Measurements from ENCODE around the gene MED13L. TPM values are rescaled to one million over a fixed set of nuclear protein-coding genes. Genes with fewer than 3 reads are reported as not detected.

Gene MED13L
- total RNA-seq, 1 donor from 2014 or later, result 97.7 TPM

DNA sequence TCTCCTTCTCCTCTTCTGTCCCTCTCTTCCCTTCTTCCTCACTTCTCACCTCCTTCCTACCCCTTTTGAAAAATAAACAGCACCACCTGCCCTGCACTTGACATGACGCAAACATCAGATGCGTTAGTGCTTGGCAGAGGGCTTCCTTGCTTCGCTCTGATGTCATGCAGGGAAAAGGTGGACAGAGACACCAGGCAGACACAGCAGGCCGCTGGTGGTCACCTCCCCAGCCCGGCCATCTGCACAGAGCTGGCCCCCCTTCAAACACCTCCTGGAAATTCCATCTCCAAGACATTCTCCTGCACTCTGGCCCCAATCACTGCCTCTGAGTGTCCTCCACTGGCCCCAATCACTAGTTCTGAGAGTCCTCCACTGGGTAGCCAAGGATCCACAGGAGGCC is 353.6 kb downstream of the MED13L start:
- no peak overlapping the region for H3K4me3 Mint-ChIP-seq
- no peak overlapping the region for H3K27ac Mint-ChIP-seq
- peaks cover 4% of the 10 kb centered on the region for H3K9me3 Mint-ChIP-seq
- H3K4me1 Mint-ChIP-seq (ENCODE audit: unreplicated experiment), result no peaks in the 10 kb centered on the region
- H3K27me3 Mint-ChIP-seq, result peaks cover 13% of the 10 kb centered on the region
- no peak for DNase-seq (ENCODE audit: extremely low spot score, unreplicated experiment)
- TF ChIP-seq, protein P1, sequence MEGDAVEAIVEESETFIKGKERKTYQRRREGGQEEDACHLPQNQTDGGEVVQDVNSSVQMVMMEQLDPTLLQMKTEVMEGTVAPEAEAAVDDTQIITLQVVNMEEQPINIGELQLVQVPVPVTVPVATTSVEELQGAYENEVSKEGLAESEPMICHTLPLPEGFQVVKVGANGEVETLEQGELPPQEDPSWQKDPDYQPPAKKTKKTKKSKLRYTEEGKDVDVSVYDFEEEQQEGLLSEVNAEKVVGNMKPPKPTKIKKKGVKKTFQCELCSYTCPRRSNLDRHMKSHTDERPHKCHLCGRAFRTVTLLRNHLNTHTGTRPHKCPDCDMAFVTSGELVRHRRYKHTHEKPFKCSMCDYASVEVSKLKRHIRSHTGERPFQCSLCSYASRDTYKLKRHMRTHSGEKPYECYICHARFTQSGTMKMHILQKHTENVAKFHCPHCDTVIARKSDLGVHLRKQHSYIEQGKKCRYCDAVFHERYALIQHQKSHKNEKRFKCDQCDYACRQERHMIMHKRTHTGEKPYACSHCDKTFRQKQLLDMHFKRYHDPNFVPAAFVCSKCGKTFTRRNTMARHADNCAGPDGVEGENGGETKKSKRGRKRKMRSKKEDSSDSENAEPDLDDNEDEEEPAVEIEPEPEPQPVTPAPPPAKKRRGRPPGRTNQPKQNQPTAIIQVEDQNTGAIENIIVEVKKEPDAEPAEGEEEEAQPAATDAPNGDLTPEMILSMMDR (conservative IDR thresholded peaks at IDR 0.05), result no peak
- no peaks in the 10 kb centered on the region for H3K36me3 Mint-ChIP-seq

DNA sequence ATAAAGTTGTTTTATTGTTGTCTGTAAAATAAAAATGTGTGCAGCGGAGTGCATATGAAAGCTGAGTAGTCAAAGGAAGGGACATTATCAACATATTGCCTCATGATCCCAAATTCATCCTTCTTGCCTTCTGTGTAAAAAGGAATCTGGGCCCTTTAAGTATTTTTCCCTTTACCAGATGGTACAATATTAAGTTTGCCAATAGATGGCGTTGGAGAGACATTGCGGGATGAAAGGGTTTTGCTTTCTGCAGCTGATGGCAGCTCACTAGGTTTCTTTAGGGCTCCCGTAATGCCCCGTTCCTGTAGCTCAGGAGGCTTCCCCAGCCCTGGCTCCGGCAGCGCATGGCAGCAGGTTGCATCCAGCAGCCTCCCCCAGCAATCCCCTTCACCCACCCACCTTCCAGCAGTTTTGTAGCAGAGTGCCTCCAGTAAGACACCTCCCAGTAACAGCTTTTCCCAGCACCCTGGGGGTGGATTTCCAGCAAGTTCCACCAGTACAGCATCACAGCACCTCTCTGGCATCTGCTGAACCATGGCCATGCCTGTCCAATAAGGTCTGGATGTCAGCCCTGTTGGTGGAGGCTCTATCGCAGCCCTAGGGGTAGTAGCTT is 354.4 kb downstream of the MED13L start:
- peaks cover 18% of the 10 kb centered on the region for H3K27me3 Mint-ChIP-seq
- peaks cover 4% of the 10 kb centered on the region for H3K9me3 Mint-ChIP-seq
- no peaks in the 10 kb centered on the region for H3K36me3 Mint-ChIP-seq
- H3K4me3 Mint-ChIP-seq, result no peak overlapping the region
- TF ChIP-seq, protein P1 (conservative IDR thresholded peaks at IDR 0.05), result peak; percentile 56
- H3K4me1 Mint-ChIP-seq (ENCODE audit: unreplicated experiment), result no peaks in the 10 kb centered on the region
- DNase-seq (ENCODE audit: extremely low spot score, unreplicated experiment), result no peak
- no peak overlapping the region for H3K27ac Mint-ChIP-seq

DNA sequence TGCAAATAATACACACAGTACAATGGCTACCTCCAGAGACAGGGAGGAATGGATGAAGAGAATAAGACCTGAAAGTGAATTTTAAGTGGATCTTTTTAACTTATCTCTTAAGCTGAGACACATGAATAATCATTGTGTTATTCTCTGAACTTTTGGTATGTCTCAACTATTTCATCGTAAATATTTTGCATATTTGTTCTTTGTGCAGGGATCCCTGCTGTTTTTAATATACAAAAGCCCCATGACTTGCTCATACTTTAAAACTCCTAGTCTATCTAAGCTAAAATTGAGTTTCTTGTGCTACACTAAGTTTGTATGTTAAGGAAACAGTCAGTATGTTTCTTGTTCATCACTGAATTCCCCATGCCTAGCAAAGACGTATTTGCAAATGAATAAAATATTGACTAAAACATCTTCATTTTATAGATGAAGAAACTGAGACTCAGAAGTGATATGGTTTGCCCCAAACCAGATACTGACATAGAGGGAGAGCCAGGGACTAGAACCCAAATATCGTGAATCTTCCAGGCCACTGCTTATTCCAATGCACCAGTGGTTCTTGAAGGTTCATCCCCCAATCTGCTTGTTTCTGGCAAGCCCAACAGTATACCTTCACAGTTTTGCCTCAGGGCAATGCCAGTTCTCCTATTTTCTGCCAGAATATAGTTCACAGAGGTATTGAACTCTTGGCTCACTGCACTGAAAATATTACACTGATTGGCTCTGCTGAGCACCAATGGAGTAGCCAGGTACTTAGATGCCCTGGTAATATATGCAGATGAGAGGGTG is 356.9 kb downstream of the MED13L start:
- Mint-ChIP-seq H3K36me3 (no peaks in the 10 kb centered on the region), H3K9me3 (peaks cover 4% of the 10 kb centered on the region), H3K4me1 (ENCODE audit: unreplicated experiment) (peaks cover 3% of the 10 kb centered on the region), H3K27me3 (peaks cover 33% of the 10 kb centered on the region), H3K4me3 (no peak overlapping the region), H3K27ac (no peak overlapping the region)
- no peak for DNase-seq (ENCODE audit: extremely low spot score, unreplicated experiment)
- TF ChIP-seq, protein P1 (conservative IDR thresholded peaks at IDR 0.05), result no peak

DNA sequence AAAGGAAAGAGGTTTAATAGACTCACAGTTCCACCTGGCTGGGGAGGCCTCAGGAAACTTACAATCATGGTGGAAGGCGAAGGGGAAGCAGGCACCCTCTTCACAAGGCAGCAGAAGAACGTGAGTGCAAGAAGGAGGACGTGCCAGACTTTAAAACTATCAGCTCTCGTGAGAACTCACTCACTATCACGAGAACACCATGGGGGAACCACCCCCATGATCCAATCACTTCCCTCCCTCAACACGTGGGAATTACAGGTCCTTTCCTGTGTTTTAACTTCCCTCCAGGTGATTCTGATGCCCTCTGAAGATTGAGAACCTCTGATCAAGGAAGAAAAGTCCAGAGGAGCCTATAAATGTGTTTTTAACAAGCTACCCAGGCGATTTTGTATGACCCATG is 358.7 kb downstream of the MED13L start:
- Mint-ChIP-seq H3K9me3 (peaks cover 4% of the 10 kb centered on the region), H3K27ac (no peak overlapping the region), H3K27me3 (peaks cover 32% of the 10 kb centered on the region), H3K36me3 (no peaks in the 10 kb centered on the region), H3K4me3 (no peak overlapping the region), H3K4me1 (ENCODE audit: unreplicated experiment) (peaks cover 3% of the 10 kb centered on the region)
- no peak for DNase-seq (ENCODE audit: extremely low spot score, unreplicated experiment)
- TF ChIP-seq, protein P1 (conservative IDR thresholded peaks at IDR 0.05), result no peak

DNA sequence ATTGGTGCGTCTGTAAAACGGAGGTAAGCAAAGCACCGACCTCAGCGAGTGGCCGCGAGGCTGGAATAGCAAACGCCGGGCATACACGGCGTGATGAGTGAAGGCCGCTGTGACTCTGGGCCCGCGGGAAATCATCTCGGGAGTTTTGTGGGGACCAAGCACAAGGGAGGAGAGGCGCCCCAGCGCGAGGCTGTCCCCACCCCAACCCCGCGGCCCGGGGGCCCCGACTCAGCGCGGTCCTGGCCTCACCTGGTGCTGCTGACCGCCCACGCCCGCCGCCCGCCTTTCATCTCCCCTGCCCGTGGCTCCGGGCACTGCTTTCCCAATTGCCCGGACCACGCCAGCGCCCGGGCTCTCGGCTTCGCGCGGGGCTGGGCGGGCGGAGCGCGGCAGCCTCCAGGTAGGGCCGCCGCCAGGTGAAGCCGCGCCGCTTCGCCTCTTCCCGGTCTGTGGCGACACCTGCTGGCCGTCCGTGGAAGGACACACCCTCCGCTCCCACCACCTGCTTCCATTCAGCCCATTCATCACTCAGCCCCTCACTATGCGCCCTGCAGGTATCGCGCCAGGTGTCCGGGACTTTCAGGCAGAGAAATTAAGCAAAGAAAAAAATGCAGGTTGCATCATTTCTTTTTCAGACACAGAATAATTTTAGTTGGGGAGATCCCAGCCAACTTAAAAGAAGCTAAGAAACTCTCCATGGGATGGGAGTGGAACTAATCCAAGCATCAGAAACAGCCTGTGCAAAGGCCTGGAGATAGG is 360.4 kb downstream of the MED13L start:
- peak; percentile 88 for DNase-seq (ENCODE audit: extremely low spot score, unreplicated experiment)
- Mint-ChIP-seq H3K27me3 (peaks cover 39% of the 10 kb centered on the region), H3K4me1 (ENCODE audit: unreplicated experiment) (peaks cover 3% of the 10 kb centered on the region), H3K9me3 (peaks cover 3% of the 10 kb centered on the region), H3K36me3 (no peaks in the 10 kb centered on the region), H3K27ac (peak overlapping the region; percentile 70), H3K4me3 (peak overlapping the region; percentile 78)
- TF ChIP-seq, protein P1 (conservative IDR thresholded peaks at IDR 0.05), result peak; percentile 98

Data from type B pancreatic cell (in vitro differentiated cells).